WERI-Rb-1 (cell line): Measurements from ENCODE around the gene GRIN2D.
A peak's percentile ranks its signal among the peaks of the same experiment; 100 is the strongest.

Experiments used
- DNase-seq: peaks from one replicate; pipeline ENCODE4 v3.0.0-alpha.2; 2020
- H3K27ac ChIP-seq: fragments of 250-450 bp; sonication (Bioruptor Pico); 2 replicates; pipeline ENCODE4 v1.5.1; 2020; ENCODE audit warnings: mild to moderate bottlenecking, moderate library complexity
- H3K27me3 ChIP-seq: fragments of 250-450 bp; sonication (Bioruptor Pico); 2 replicates; pipeline ENCODE4 v1.5.1; 2021; ENCODE audit warnings: mild to moderate bottlenecking, low read depth, moderate library complexity; ENCODE audit not compliant: insufficient read depth, severe bottlenecking
- H3K36me3 ChIP-seq: fragments of 250-450 bp; sonication (Bioruptor Pico); 2 replicates; pipeline ENCODE4 v1.5.1; 2020; ENCODE audit warnings: mild to moderate bottlenecking, moderate library complexity
- H3K4me3 ChIP-seq: 2 replicates; pipeline ENCODE4 v1.5.1; 2011; ENCODE audit warnings: low read depth, mild to moderate bottlenecking, control low read depth, low read length
- H3K9me3 ChIP-seq: fragments of 250-450 bp; sonication (Bioruptor Pico); 2 replicates; pipeline ENCODE4 v1.5.1; 2021; ENCODE audit warnings: mild to moderate bottlenecking, moderate library complexity; ENCODE audit not compliant: severe bottlenecking
- TF ChIP-seq, protein P1 (sequence below): IDR thresholded peaks from 2 replicates; pipeline ENCODE4 v1.5.1; 2011; ENCODE audit warnings: low read depth, mild to moderate bottlenecking, control low read depth, inconsistent platforms, low read length

GRIN2D gene

DNA sequence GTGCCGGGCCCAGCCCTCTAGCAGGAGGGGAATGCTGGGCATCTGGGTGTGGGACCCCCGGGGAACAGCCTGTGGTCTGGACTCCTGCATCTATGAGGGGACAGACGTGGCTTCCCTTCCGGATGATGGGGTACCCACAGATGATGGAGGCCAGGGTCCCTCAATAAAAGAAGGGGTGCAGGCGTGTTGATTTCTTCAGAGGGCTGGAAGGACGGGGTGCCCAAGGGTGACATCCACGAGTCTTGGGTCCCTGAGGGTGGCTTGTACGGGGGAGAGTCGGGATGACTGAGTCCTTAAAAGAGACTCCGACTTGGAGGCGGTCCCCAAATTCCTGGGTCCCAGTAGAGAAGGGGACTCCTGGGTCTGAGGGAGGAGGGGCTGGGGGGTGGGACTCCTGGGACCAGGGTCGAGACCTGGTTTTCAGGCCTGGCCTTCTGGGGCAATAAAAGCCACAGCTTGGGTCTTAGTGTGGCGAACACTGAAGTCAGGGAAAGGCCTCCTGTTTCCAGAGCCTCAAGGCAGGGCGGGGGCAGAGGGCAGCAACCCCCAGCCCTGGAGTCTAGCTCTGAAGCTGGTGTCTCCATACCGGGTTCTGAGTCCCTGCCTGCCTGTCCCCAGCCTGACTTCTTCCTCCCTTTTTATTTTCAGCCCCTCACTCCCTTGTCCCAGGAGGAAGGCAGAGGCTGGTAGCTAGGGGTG is 459 bp upstream of the GRIN2D start:
- TF ChIP-seq, protein P1, sequence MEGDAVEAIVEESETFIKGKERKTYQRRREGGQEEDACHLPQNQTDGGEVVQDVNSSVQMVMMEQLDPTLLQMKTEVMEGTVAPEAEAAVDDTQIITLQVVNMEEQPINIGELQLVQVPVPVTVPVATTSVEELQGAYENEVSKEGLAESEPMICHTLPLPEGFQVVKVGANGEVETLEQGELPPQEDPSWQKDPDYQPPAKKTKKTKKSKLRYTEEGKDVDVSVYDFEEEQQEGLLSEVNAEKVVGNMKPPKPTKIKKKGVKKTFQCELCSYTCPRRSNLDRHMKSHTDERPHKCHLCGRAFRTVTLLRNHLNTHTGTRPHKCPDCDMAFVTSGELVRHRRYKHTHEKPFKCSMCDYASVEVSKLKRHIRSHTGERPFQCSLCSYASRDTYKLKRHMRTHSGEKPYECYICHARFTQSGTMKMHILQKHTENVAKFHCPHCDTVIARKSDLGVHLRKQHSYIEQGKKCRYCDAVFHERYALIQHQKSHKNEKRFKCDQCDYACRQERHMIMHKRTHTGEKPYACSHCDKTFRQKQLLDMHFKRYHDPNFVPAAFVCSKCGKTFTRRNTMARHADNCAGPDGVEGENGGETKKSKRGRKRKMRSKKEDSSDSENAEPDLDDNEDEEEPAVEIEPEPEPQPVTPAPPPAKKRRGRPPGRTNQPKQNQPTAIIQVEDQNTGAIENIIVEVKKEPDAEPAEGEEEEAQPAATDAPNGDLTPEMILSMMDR, result no peak
- Histone ChIP-seq H3K27me3 (no peaks in the 10 kb centered on the region), H3K36me3 (peaks cover 16% of the 10 kb centered on the region), H3K27ac (peak overlapping the region; percentile 53), H3K9me3 (no peaks in the 10 kb centered on the region), H3K4me3 (peak overlapping the region; percentile 85)
- DNase-seq, result no peak

DNA sequence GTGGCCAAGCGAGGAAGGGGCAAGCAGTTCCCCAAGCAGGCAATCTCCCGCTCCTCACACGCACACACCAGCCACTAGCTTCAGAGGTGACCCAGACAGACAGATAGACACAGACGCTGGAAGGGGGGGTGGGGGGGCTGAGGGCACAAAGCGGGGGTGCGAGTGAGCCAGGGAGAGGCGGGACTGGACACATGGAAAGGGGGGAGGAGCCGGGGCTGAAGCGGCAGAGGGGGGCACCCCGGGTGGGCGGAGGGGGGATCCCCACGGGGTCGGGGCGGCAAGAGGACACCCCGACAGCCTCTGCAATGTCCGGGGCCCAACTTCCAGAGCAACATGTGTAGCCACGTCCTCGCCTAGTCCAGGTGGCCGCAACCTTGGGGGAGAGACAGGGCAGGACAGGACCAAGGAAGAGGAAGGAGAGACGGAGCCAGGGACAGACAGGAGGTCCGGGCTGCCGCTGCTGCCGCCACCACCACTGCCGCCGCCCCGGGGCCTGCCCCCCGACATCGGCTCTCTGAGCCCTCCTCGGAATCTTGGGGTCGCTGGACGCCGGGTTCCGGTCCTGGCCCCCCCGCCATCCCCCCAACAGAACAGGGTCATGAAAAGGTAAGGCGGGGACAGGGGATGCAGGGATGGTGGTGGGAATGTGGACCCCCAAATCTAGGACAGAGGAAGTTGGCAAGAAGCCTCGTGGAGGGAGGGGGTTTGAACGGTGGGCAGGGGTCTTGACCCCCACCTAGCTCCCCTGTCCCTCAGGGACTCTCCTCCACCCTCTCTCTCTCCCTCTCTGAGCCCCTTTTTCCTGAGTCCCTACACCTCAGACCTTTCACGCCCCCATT is 1.1 kb downstream of the GRIN2D start:
- DNase-seq, result no peak
- Histone ChIP-seq H3K27me3 (no peaks in the 10 kb centered on the region), H3K4me3 (peak overlapping the region; percentile 85), H3K27ac (peak overlapping the region; percentile 53), H3K36me3 (peaks cover under 1% of the 10 kb centered on the region), H3K9me3 (no peaks in the 10 kb centered on the region)
- TF ChIP-seq, protein P1, result no peak

DNA sequence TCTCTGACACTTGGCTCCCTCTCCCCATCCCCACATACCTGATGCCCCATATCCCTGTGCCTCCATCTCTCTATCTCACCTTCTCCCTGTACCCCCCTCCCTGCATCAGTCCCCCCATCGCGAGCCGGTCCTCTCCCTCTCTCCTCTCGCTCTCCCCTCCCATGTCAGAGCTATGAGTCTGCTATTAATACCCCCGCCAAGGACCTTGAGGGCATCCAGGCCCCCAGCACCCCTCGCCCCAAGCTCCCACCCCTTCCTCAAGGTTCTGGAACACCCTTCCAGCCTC is 1.6 kb downstream of the GRIN2D start:
- Histone ChIP-seq H3K9me3 (no peaks in the 10 kb centered on the region), H3K4me3 (peak overlapping the region; percentile 85), H3K36me3 (no peaks in the 10 kb centered on the region), H3K27ac (no peak overlapping the region), H3K27me3 (no peaks in the 10 kb centered on the region)
- TF ChIP-seq, protein P1, result no peak
- no peak for DNase-seq

DNA sequence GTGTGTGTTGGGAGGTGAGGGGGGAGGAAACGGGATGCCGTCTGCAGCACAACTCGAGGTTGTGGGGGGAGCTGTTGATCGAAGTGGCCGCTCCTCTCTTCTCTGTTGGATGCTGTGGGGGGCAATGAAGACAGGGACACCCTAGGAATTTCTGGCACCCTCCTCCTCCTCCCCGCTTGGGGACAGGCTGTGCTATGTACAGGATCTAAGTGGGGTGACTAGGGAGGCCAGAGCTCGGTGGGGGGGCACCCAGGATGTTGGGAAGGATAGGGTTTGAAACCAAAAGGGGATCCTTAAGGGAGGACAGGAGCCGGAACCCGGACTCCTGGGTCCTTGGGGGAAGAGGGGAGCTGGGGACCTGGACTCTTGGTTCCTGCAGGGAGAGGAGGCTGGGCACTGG is 2.0 kb downstream of the GRIN2D start:
- Histone ChIP-seq H3K27me3 (no peaks in the 10 kb centered on the region), H3K9me3 (no peaks in the 10 kb centered on the region), H3K4me3 (0 out of 2 replicates have a peak overlapping the region, but pooled peaks have one; percentile 6), H3K27ac (no peak overlapping the region), H3K36me3 (peaks cover 2% of the 10 kb centered on the region; the same call in 1 of the 2 replicates)
- DNase-seq, result no peak
- TF ChIP-seq, protein P1, result no peak

DNA sequence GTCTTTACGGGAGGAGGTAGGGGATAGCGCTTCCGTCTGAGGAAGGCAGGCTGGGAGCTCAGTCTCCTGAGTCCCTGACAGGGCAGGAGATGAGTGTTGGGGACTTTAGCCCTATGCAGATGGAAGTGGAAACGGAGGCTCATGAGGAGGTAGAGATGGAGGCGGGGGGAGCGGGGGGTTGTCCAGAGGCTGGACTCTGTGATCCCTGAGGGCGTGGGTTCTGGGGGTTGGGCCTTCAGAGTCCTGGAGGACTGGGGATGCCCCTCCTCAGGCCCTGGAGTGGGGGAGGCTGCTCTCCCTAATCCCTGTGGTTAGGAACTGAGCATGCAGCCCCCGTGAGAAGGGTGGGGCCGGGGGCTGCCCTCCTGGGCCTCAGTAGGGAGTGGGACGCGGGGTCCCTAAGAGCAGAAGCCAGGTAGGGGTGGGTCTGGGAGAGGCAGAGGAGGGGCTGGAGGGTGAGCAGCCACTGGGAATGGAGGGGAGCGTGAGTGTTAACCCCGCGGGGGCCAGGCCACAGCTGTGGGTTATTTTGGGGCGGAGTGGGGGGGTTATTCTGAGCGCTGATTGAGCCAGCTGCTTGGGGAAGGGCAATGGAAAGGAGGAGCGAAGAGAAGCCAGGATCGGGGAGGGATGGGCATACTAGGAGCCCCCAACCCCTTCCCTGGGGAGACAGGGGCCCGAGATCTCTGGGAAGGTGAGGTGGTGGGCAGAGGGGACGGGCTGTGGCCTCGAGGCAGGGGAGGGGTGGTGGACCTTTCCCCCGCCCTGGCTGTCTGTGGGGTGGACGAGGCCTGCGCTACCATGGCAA is 2.8 kb downstream of the GRIN2D start:
- DNase-seq, result peak; percentile 47

More for the DNA sequence above, 2.8 kb downstream of the GRIN2D start:
- Histone ChIP-seq H3K36me3 (peaks cover 3% of the 10 kb centered on the region; the same call in 1 of the 2 replicates), H3K27me3 (no peaks in the 10 kb centered on the region), H3K4me3 (0 out of 2 replicates have a peak overlapping the region, but pooled peaks have one; percentile 6), H3K9me3 (no peaks in the 10 kb centered on the region), H3K27ac (no peak overlapping the region)
- TF ChIP-seq, protein P1, result no peak
